Measurements from ENCODE around the gene SUSD3. TPM values are rescaled to one million over a fixed set of nuclear protein-coding genes. Genes with fewer than 3 reads are reported as not detected.

The SUSD3 gene
- total RNA-seq, 4 donors from 2014 or later, result 2.8 to 8.1 (median 5.6) TPM

- 80 to 85% methylated on average over 12 to 13 of the region's 13 CpGs for WGBS, 2 donors
Measured at GRCh38 chr9:93035821-93036351, 22.6 kb upstream of the SUSD3 start.

GRCh38 chr9:93036887-93037475, 21.5 kb upstream of the SUSD3 start:
- WGBS, 2 donors, result 78 to 85% methylated on average over 10 to 13 of the region's 13 CpGs
- intact Hi-C loops (cut with DNase I; ENCODE audit: low total_unique reads), result no loop called here
- TF ChIP-seq POLR2A (IDR thresholded peaks at IDR 0.05) (no peak), CTCF (IDR thresholded peaks at IDR 0.05) (no peak)

More at GRCh38 chr9:93035821-93036351, 22.6 kb upstream of the SUSD3 start:
- intact Hi-C loops (cut with DNase I; ENCODE audit: low total_unique reads), result no loop called here
- no peak overlapping the region for H3K4me3 ChIP-seq (ENCODE audit: low read depth, poor library complexity, severe bottlenecking)
- no peak for TF ChIP-seq POLR2A (IDR thresholded peaks at IDR 0.05)
- TF ChIP-seq CTCF (IDR thresholded peaks at IDR 0.05), result no peak
- DNase-seq (ENCODE audit: low spot score in 2 of 2), result no peak

GRCh38 chr9:93037476-93037971, 21.0 kb upstream of the SUSD3 start:
- TF ChIP-seq POLR2A (IDR thresholded peaks at IDR 0.05) (no peak), CTCF (IDR thresholded peaks at IDR 0.05) (no peak)
- intact Hi-C loops (cut with DNase I; ENCODE audit: low total_unique reads), result no loop called here
- no peak for DNase-seq (ENCODE audit: low spot score in 2 of 2)
- WGBS, 2 donors, result 78 to 86% methylated on average over 9 to 11 of the region's 13 CpGs
- no peak overlapping the region for H3K4me3 ChIP-seq (ENCODE audit: low read depth, poor library complexity, severe bottlenecking)

More at GRCh38 chr9:93036887-93037475, 21.5 kb upstream of the SUSD3 start:
- DNase-seq (ENCODE audit: low spot score in 2 of 2), result no peak
- H3K4me3 ChIP-seq (ENCODE audit: low read depth, poor library complexity, severe bottlenecking), result no peak overlapping the region

- WGBS, 2 donors, result 79 to 85% methylated on average over 6 of the region's 6 CpGs
- intact Hi-C loops (cut with DNase I; ENCODE audit: low total_unique reads), result no loop called here
- no peak for DNase-seq (ENCODE audit: low spot score in 2 of 2)
- no peak for TF ChIP-seq POLR2A (IDR thresholded peaks at IDR 0.05)
- TF ChIP-seq CTCF (IDR thresholded peaks at IDR 0.05), result no peak
- no peak overlapping the region for H3K4me3 ChIP-seq (ENCODE audit: low read depth, poor library complexity, severe bottlenecking)
Measured at GRCh38 chr9:93038918-93039317, 19.6 kb upstream of the SUSD3 start.

- 81 to 94% methylated on average over 5 of the region's 6 CpGs for WGBS, 2 donors
- no peak for TF ChIP-seq POLR2A (IDR thresholded peaks at IDR 0.05)
- TF ChIP-seq CTCF (IDR thresholded peaks at IDR 0.05), result no peak
- no peak for DNase-seq (ENCODE audit: low spot score in 2 of 2)
- intact Hi-C loops (cut with DNase I; ENCODE audit: low total_unique reads), result no loop called here
- H3K4me3 ChIP-seq (ENCODE audit: low read depth, poor library complexity, severe bottlenecking), result no peak overlapping the region
Measured at GRCh38 chr9:93039456-93039855, 19.0 kb upstream of the SUSD3 start.
